OCI-LY7 (cell line): Measurements from ENCODE around the gene COMMD1.

Source experiments
- EZH2phosphoT487 ChIP-seq: fragments of 200-600 bp; sonication (generic); IDR thresholded peaks from 2 replicates; pipeline ENCODE4 v1.6.1; 2018; ENCODE audit warnings: low read depth, borderline replicate concordance, mild to moderate bottlenecking, mixed run types, antibody characterized with exemption, low read length, moderate library complexity, mixed read lengths
- TF ChIP-seq, protein P1 (sequence below): fragments of 200-600 bp; sonication (generic); conservative IDR thresholded peaks from 2 replicates; pipeline ENCODE4 v1.5.1; 2014; ENCODE audit warnings: mild to moderate bottlenecking, antibody characterized with exemption, low read length, moderate library complexity, mixed read lengths

DNA sequence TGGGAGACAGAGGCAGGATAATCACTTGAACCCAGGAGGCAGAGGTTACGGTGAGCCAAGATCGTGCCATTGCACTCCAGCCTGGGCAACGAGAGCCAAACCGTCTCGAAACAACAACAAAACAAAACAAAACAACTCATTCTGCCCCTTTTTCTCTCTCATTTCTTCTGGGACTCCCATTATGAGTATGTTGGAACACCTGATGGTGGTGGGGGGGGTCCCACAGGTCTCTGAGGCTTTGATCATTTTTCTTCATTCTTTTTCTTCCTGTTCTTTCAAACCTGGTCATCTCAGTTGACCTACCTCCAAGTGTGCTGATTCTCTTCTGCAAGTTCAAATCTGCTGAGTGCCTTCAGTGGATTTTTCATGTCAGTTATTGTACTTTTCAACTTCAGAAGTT, 43.4 kb upstream of the COMMD1 start:
- TF ChIP-seq, protein P1, sequence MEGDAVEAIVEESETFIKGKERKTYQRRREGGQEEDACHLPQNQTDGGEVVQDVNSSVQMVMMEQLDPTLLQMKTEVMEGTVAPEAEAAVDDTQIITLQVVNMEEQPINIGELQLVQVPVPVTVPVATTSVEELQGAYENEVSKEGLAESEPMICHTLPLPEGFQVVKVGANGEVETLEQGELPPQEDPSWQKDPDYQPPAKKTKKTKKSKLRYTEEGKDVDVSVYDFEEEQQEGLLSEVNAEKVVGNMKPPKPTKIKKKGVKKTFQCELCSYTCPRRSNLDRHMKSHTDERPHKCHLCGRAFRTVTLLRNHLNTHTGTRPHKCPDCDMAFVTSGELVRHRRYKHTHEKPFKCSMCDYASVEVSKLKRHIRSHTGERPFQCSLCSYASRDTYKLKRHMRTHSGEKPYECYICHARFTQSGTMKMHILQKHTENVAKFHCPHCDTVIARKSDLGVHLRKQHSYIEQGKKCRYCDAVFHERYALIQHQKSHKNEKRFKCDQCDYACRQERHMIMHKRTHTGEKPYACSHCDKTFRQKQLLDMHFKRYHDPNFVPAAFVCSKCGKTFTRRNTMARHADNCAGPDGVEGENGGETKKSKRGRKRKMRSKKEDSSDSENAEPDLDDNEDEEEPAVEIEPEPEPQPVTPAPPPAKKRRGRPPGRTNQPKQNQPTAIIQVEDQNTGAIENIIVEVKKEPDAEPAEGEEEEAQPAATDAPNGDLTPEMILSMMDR = no peak
- TF ChIP-seq EZH2phosphoT487 = no peak
